ENCODE data around the gene CYTH3. TPM values are rescaled to one million over a fixed set of nuclear protein-coding genes. Genes with fewer than 3 reads are reported as not detected.

Gene CYTH3
- total and polyA plus RNA-seq, 2 of the 8 experiments (the other 6 are each of a cell fraction or from before 2014, with no cell fraction given), result 10.3 to 11.9 TPM

DNA sequence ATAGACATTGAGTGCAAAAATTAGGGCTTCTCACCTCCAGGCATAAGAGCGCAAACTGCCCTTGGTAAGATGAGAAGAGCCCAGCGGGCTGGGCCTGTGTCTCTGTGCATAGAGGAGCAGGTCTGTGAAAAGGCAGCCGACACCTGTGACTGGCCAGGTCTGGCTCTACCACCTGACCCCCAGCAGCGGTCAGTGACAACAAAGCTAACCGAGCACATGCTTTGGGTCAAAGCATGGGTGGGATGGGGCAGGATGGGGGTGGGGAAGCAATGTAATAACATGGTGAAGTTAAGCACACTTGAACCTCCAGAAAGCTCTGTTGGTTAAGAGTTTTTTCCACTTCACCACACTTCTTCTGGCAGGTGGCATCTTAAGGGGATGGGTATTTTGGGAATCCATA lies 29.3 kb downstream of the CYTH3 start:
- Histone ChIP-seq H2AK5ac (ENCODE audit: low read depth, low read length) (no peak overlapping the region), H3K23me2 (ENCODE audit: low read depth, low read length) (no peaks in the 10 kb centered on the region), H3K9me3 (ENCODE audit: insufficient read depth in 2 of 2, low read depth in 1 of 2, low read length in 1 of 2) (no peaks in the 10 kb centered on the region), H3K27me3 (replicated peaks in 1 of 4; ENCODE audit: control insufficient read depth in 3 of 4, extremely low read depth in 1 of 4, insufficient read depth in 3 of 4, low read length in 3 of 4) (no peaks in the 10 kb centered on the region), H2BK5ac (ENCODE audit: low read depth, low read length) (no peak overlapping the region), H3K4me3 (ENCODE audit: extremely low read depth in 1 of 4, insufficient read depth in 2 of 4, low read depth in 3 of 4, low read length in 4 of 4) (no peak overlapping the region), H2AFZ (ENCODE audit: low read length) (no peak overlapping the region), H3K18ac (ENCODE audit: extremely low read depth, low read length) (no peak overlapping the region), H4K8ac (ENCODE audit: extremely low read depth, insufficient read depth, low read length) (no peak overlapping the region), H3K27ac (ENCODE audit: low read depth, low read length) (no peak overlapping the region), H3K56ac (replicated peaks; ENCODE audit: insufficient read length, low read depth, low read length) (no peak overlapping the region), H3K4me2 (ENCODE audit: insufficient read depth in 1 of 2, low read depth in 2 of 2, low read length in 2 of 2) (no peak overlapping the region), H2BK120ac (replicated peaks; ENCODE audit: low read depth, low read length) (no peak overlapping the region), H3K79me2 (ENCODE audit: control insufficient read depth in 1 of 2, insufficient read depth in 2 of 2, low read length in 2 of 2) (no peaks in the 10 kb centered on the region; a peak in 2 of 4 replicates), H3K23ac (ENCODE audit: insufficient read length) (no peak overlapping the region), H3K79me1 (ENCODE audit: low read depth, low read length) (no peaks in the 10 kb centered on the region; the same call in 1 of the 2 replicates), H3K4me1 (replicated peaks in 1 of 4; ENCODE audit: control insufficient read depth in 3 of 4, insufficient read depth in 4 of 4, low read length in 3 of 4) (peaks cover 0 to 5% (median under 1%) of the 10 kb centered on the region in 4 experiments; a peak in 3 of 7 replicates), H4K20me1 (replicated peaks in 1 of 2; ENCODE audit: control insufficient read depth in 1 of 2, insufficient read depth in 2 of 2, low read length in 2 of 2) (no peaks in the 10 kb centered on the region), H3K36me3 (ENCODE audit: control insufficient read depth in 2 of 4, insufficient read depth in 4 of 4, low read length in 3 of 4) (no peaks in the 10 kb centered on the region), H4K5ac (ENCODE audit: insufficient read length, low read depth, low read length) (no peak overlapping the region), H2BK20ac (ENCODE audit: low read length) (no peak overlapping the region), H4K91ac (replicated peaks; ENCODE audit: insufficient read length, low read length) (no peak overlapping the region), H3K14ac (ENCODE audit: insufficient read length) (no peak overlapping the region), H2BK12ac (ENCODE audit: low read depth, low read length) (no peak overlapping the region), H3K4ac (replicated peaks; ENCODE audit: insufficient read length, low read depth, low read length) (no peak overlapping the region), H3K9ac (replicated peaks in 1 of 4; ENCODE audit: extremely low read depth in 1 of 4, low read depth in 3 of 4, low read length in 3 of 4) (no peak overlapping the region), H2BK15ac (ENCODE audit: low read length) (no peak overlapping the region)
- ChIA-PET POLR2A (ENCODE audit: partially characterized antibody) (no interaction called here), CTCF (ENCODE audit: partially characterized antibody) (interaction anchor here (0.6 to 1.1 kb wide), 2 partner anchors 13 to 79 kb away, joined by 4 to 5 read pairs; no protein-coding TSS in a partner anchor)
- DNase-seq (ENCODE audit: low read depth in 1 of 2, low spot score in 2 of 2) (no peak), FAIRE-seq (no peak)
- WGBS, 2 experiments (ENCODE audit: extremely low coverage in 1 of 2, insufficient coverage in 1 of 2, insufficient read length in 1 of 2, insufficient replicate concordance in 2 of 2, low coverage in 1 of 2, low lambda C conversion rate in 2 of 2, missing lambda C conversion rate in 1 of 2), result 90% methylated on average over 5 of the region's 5 CpGs; no CpG with 5 or more reads in 1 of the 2 experiments
- TF ChIP-seq CBX5 (IDR thresholded peaks at IDR 0.05; ENCODE audit: low read depth, low read length), result no peak
- TF ChIP-seq, protein P1, sequence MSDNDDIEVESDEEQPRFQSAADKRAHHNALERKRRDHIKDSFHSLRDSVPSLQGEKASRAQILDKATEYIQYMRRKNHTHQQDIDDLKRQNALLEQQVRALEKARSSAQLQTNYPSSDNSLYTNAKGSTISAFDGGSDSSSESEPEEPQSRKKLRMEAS (IDR thresholded peaks at IDR 0.05), result peak; percentile 64

All from H1 (cell line).